K562 (cell line): ENCODE measurements around the gene GP1BB. TPM values are rescaled to one million over a fixed set of nuclear protein-coding genes. Genes with fewer than 3 reads are reported as not detected.

Experiments used
- BHLHE40 ChIP-seq: IDR thresholded peaks from 2 replicates; pipeline ENCODE4 v1.6.1; 2011; ENCODE audit warnings: low read length, improper control_type of control experiment
- CREBBP ChIP-seq: IDR thresholded peaks from one replicate; pipeline ENCODE4 v1.6.1; 2012; ENCODE audit warnings: low read depth, mild to moderate bottlenecking, control low read depth, inconsistent platforms, low read length
- ELK3 ChIP-seq: fragments of 450-650 bp; formaldehyde crosslinking; IDR thresholded peaks from 2 replicates; pipeline ENCODE4 v1.4.0; 2020; ENCODE audit warnings: mild to moderate bottlenecking
- ETV6 ChIP-seq, 3 experiments: fragments of 150-350 bp in 1 of 3; sonication (generic) in 1 of 3; formaldehyde crosslinking in 1 of 3; IDR thresholded peaks; 2 replicates each; pipeline versions ENCODE4 v1.6.1 to v1.8.0; 2014 to 2022; ENCODE audit warnings: borderline replicate concordance in 2 of 3, low read depth in 2 of 3, antibody characterized with exemption in 1 of 3, low read length in 1 of 3, mild to moderate bottlenecking in 1 of 3, missing genetic modification reagents in 1 of 3
- ILF3 ChIP-seq: fragments of 450-650 bp; IDR thresholded peaks from 2 replicates; pipeline ENCODE4 v1.6.1; 2018; ENCODE audit warnings: antibody characterized with exemption, mild to moderate bottlenecking, moderate library complexity, borderline replicate concordance
- JUNB ChIP-seq: fragments of 450-650 bp; formaldehyde crosslinking; conservative IDR thresholded peaks from 2 replicates; pipeline ENCODE4 v1.4.0; 2020; ENCODE audit warnings: mild to moderate bottlenecking
- MBD1 ChIP-seq: fragments of 250-450 bp; sonication (Bioruptor Pico); IDR thresholded peaks from 2 replicates; pipeline ENCODE4 v1.8.0; 2022; ENCODE audit warnings: inconsistent platforms
- MBD2 ChIP-seq: sonication (generic); IDR thresholded peaks from 2 replicates; pipeline ENCODE4 v1.6.1; 2016; ENCODE audit warnings: low read depth, borderline replicate concordance
- OTX1 ChIP-seq: fragments of 450-650 bp; formaldehyde crosslinking; IDR thresholded peaks from 2 replicates; pipeline ENCODE4 v1.4.0; 2022; ENCODE audit warnings: mild to moderate bottlenecking
- POLR2AphosphoS5 ChIP-seq: IDR thresholded peaks from 2 replicates; pipeline ENCODE4 v1.6.1; 2011; ENCODE audit warnings: mild to moderate bottlenecking, low read depth, low read length, moderate library complexity; ENCODE audit not compliant: control insufficient read depth, insufficient read depth
- PRDM10 ChIP-seq: fragments of 450-650 bp; IDR thresholded peaks from 2 replicates; pipeline ENCODE4 v1.6.1; 2018; ENCODE audit not compliant: partially characterized antibody
- RBBP5 ChIP-seq: fragments of 200-600 bp; sonication (generic); IDR thresholded peaks from 2 replicates; pipeline ENCODE4 v1.6.1; 2012; ENCODE audit warnings: borderline replicate concordance, mild to moderate bottlenecking, low read length, control low read depth, inconsistent platforms; ENCODE audit not compliant: insufficient read depth, poor library complexity, severe bottlenecking
- RBM15 ChIP-seq: fragments of 200-400 bp; formaldehyde crosslinking; IDR thresholded peaks from 2 replicates; pipeline ENCODE4 v1.6.1; 2018; ENCODE audit warnings: mild to moderate bottlenecking, low read length, moderate library complexity; ENCODE audit not compliant: insufficient read depth
- RFX1 ChIP-seq: fragments of 450-650 bp; IDR thresholded peaks from 2 replicates; pipeline ENCODE4 v1.6.1; 2016; ENCODE audit warnings: mild to moderate bottlenecking, moderate library complexity
- TBL1XR1 ChIP-seq, 2 experiments: IDR thresholded peaks; 2 replicates each; pipeline ENCODE4 v1.6.1; 2012; ENCODE audit warnings: improper control_type of control experiment in 2 of 2, low read length in 2 of 2, mild to moderate bottlenecking in 1 of 2
- TSC22D4 ChIP-seq: fragments of 450-650 bp; IDR thresholded peaks from 2 replicates; pipeline ENCODE4 v1.6.1; 2016; ENCODE audit warnings: missing genetic modification characterization, missing biosample characterization, control low read depth
- ZFP36 ChIP-seq: fragments of 150-350 bp; IDR thresholded peaks from 2 replicates; pipeline ENCODE4 v1.6.1; 2018; ENCODE audit warnings: low read length, low read depth; ENCODE audit not compliant: partially characterized antibody
- ZNF12 ChIP-seq: sonication (generic); formaldehyde crosslinking; IDR thresholded peaks from 2 replicates; pipeline ENCODE4 v1.4.0; 2020; ENCODE audit warnings: mild to moderate bottlenecking, missing genetic modification reagents
- ZNF277 ChIP-seq: fragments of 250-450 bp; sonication (Bioruptor Pico); IDR thresholded peaks from 2 replicates; pipeline ENCODE4 v1.8.0; 2022; ENCODE audit warnings: inconsistent platforms, mild to moderate bottlenecking, moderate library complexity, borderline replicate concordance
- polyA plus RNA-seq, 8 experiments: library from polyadenylated mRNA; depleted of rRNA in 4 of 8; stranded (reverse) in 5 of 8; unstranded in 3 of 8; fragments of >200 nt; fragmentation: Nextera tagmentation in 2 of 8; fragmentation: Illumina TruSeq in 1 of 8; extraction: Ambion mirVana in 2 of 8; extraction: Trizol in 1 of 8; gene quantifications; 2 replicates each; pipeline versions ENCODE4 v1.2.1 to v1.2.3, GENCODE V29; 2011 to 2014; ENCODE audit warnings: inconsistent platforms in 1 of 8, missing spikeins in 1 of 8
- total RNA-seq, 7 experiments: library from RNA; depleted of rRNA in 6 of 7; stranded (reverse); fragments of >200 nt in 6 of 7; fragmentation: Illumina TruSeq in 2 of 7; extraction: Trizol in 2 of 7; gene quantifications; 2 replicates each; pipeline versions ENCODE4 v1.2.1 to v1.2.3, GENCODE V29; 2011 to 2021; ENCODE audit warnings: low replicate concordance in 1 of 7

The GP1BB gene
- total and polyA plus RNA-seq, 9 of the 15 experiments (the other 6 are each of a cell fraction or from before 2014, with no cell fraction given): 0.69 to 162 (median 2.8) TPM

GRCh38 chr22:19717691-19718455 lies 5.5 kb upstream of the GP1BB start (continued):
- TF ChIP-seq ELK3: no peak
- TF ChIP-seq ZNF277 (CRISPR knock-in tag): no peak
- TF ChIP-seq POLR2AphosphoS5: no peak
- TF ChIP-seq PRDM10: peak; percentile 44
- TF ChIP-seq RFX1: no peak
- TF ChIP-seq CREBBP: no peak
- TF ChIP-seq TSC22D4 (tag): no peak
- no peak for TF ChIP-seq JUNB (CRISPR knock-in tag)
- peak; percentile 62 for TF ChIP-seq RBBP5
- TF ChIP-seq ILF3: no peak
- TF ChIP-seq TBL1XR1 (IDR thresholded peaks at IDR 0.05; ENCODE audit: low read length in 2 of 2): peak; percentile 35 to 78; a peak in 2 of 4 replicates
- no peak for TF ChIP-seq OTX1 (CRISPR knock-in tag)
- TF ChIP-seq RBM15: no peak
- no peak for TF ChIP-seq MBD1 (CRISPR knock-in tag)
- no peak for TF ChIP-seq ZNF12 (CRISPR knock-in tag)
- TF ChIP-seq MBD2: no peak
- peak; percentile 60 for TF ChIP-seq ZFP36
- peak in 1 of 2 experiments; percentile 4; a peak in 1 of 4 replicates for TF ChIP-seq ETV6 (IDR thresholded peaks at IDR 0.05; ENCODE audit: borderline replicate concordance in 1 of 2, low read depth in 2 of 2, low read length in 1 of 2)
- TF ChIP-seq ETV6 (CRISPR knock-in tag; IDR thresholded peaks at IDR 0.05; ENCODE audit: borderline replicate concordance): no peak
- TF ChIP-seq BHLHE40: peak; percentile 83
